Liver (tissue), 3 donors: ENCODE measurements around the gene GREM1.

Experiments
- RXRA ChIP-seq, 2 donors: IDR thresholded peaks; 2 replicates each; pipeline ENCODE4 v1.6.1; 2017 to 2018; ENCODE audit warnings: antibody characterized with exemption in 2 of 2, mild to moderate bottlenecking in 1 of 2
- YY1 ChIP-seq: IDR thresholded peaks from 2 replicates; pipeline ENCODE4 v1.6.1; 2016; ENCODE audit warnings: antibody characterized with exemption, mild to moderate bottlenecking
- TF ChIP-seq, protein P1 (sequence below): fragments of 150-350 bp; IDR thresholded peaks from 2 replicates; pipeline ENCODE4 v1.5.1; 2017; ENCODE audit warnings: improper control_type of control experiment, low read depth, low read length; ENCODE audit not compliant: missing input control
- TF ChIP-seq, protein P2 (sequence below): IDR thresholded peaks from 2 replicates; pipeline ENCODE4 v1.6.1; 2016; ENCODE audit warnings: antibody characterized with exemption
- donor health status: healthy.
- donor health status: healthy.

DNA sequence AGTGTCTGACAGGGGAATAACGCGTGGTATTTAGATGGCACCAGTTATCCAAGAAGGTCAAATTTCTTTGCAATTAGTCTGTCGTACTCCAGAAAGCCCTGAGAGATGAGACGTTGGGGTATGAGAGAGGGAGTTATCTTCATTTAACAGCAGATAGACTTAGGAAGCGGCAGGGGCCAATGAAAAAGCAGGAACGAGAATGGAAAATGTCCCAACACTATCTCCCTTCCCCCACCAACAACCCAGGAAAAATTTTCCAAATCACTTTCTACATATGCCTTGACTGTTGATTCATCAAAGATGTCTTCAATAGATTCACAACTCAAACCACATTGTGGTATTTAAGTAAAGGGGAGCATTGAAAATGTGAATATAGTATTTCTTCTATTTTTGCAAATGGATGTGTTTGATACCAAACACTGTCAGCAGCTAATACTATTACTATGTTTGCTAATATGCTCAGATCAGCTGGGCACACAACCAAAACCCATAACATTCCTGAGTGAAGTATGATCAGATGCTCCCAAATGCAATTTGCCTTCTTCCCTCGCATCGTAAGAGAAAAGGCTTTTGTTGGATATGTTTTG, 13.3 kb upstream of the GREM1 start:
- TF ChIP-seq, protein P1, sequence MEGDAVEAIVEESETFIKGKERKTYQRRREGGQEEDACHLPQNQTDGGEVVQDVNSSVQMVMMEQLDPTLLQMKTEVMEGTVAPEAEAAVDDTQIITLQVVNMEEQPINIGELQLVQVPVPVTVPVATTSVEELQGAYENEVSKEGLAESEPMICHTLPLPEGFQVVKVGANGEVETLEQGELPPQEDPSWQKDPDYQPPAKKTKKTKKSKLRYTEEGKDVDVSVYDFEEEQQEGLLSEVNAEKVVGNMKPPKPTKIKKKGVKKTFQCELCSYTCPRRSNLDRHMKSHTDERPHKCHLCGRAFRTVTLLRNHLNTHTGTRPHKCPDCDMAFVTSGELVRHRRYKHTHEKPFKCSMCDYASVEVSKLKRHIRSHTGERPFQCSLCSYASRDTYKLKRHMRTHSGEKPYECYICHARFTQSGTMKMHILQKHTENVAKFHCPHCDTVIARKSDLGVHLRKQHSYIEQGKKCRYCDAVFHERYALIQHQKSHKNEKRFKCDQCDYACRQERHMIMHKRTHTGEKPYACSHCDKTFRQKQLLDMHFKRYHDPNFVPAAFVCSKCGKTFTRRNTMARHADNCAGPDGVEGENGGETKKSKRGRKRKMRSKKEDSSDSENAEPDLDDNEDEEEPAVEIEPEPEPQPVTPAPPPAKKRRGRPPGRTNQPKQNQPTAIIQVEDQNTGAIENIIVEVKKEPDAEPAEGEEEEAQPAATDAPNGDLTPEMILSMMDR = no peak
- TF ChIP-seq YY1 = no peak
- TF ChIP-seq, protein P2, sequence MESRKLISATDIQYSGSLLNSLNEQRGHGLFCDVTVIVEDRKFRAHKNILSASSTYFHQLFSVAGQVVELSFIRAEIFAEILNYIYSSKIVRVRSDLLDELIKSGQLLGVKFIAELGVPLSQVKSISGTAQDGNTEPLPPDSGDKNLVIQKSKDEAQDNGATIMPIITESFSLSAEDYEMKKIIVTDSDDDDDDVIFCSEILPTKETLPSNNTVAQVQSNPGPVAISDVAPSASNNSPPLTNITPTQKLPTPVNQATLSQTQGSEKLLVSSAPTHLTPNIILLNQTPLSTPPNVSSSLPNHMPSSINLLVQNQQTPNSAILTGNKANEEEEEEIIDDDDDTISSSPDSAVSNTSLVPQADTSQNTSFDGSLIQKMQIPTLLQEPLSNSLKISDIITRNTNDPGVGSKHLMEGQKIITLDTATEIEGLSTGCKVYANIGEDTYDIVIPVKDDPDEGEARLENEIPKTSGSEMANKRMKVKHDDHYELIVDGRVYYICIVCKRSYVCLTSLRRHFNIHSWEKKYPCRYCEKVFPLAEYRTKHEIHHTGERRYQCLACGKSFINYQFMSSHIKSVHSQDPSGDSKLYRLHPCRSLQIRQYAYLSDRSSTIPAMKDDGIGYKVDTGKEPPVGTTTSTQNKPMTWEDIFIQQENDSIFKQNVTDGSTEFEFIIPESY = no peak
- no peak for TF ChIP-seq RXRA (IDR thresholded peaks at IDR 0.05)
